ENCODE measurements around the gene SSBP2.
A peak's percentile ranks its signal among the peaks of the same experiment; 100 is the strongest.

SSBP2 gene

GRCh38 chr5:81779916-81780266 is 29.0 kb upstream of the SSBP2 start:
- no peaks in the 10 kb centered on the region for H3K27me3 ChIP-seq
- TF ChIP-seq CTCF (IDR thresholded peaks at IDR 0.05; ENCODE audit: low read depth, low read length): no peak
- no peaks in the 10 kb centered on the region for H3K36me3 ChIP-seq
- DNase-seq: no peak
- no peak overlapping the region for H3K4me3 ChIP-seq (ENCODE audit: low read depth, low read length)
- H3K4me1 ChIP-seq: peaks cover 4% of the 10 kb centered on the region; the same call in 1 of the 2 replicates
- no peaks in the 10 kb centered on the region for H3K9me3 ChIP-seq

GRCh38 chr5:81779125-81779915 is 28.4 kb upstream of the SSBP2 start:
- H3K36me3 ChIP-seq: no peaks in the 10 kb centered on the region
- TF ChIP-seq CTCF (IDR thresholded peaks at IDR 0.05; ENCODE audit: low read depth, low read length): no peak
- H3K9me3 ChIP-seq: no peaks in the 10 kb centered on the region
- H3K27me3 ChIP-seq: no peaks in the 10 kb centered on the region
- peaks cover 4% of the 10 kb centered on the region; the same call in 1 of the 2 replicates for H3K4me1 ChIP-seq
- peak overlapping the region; percentile 12 for H3K4me3 ChIP-seq (ENCODE audit: low read depth, low read length)
- DNase-seq: peak; percentile 49

GRCh38 chr5:81778642-81779041 is 27.7 kb upstream of the SSBP2 start:
- H3K4me3 ChIP-seq (ENCODE audit: low read depth, low read length): peak overlapping the region; percentile 12
- H3K9me3 ChIP-seq: no peaks in the 10 kb centered on the region
- no peak for TF ChIP-seq CTCF (IDR thresholded peaks at IDR 0.05; ENCODE audit: low read depth, low read length)
- no peaks in the 10 kb centered on the region for H3K27me3 ChIP-seq
- no peak for DNase-seq
- H3K36me3 ChIP-seq: no peaks in the 10 kb centered on the region
- peaks cover 4% of the 10 kb centered on the region; the same call in 1 of the 2 replicates for H3K4me1 ChIP-seq

- Histone ChIP-seq H3K4me3 (ENCODE audit: low read depth, low read length) (no peak overlapping the region), H3K9me3 (no peaks in the 10 kb centered on the region), H3K4me1 (peaks cover 4% of the 10 kb centered on the region; the same call in 1 of the 2 replicates), H3K27me3 (no peaks in the 10 kb centered on the region), H3K36me3 (no peaks in the 10 kb centered on the region)
- no peak for TF ChIP-seq CTCF (IDR thresholded peaks at IDR 0.05; ENCODE audit: low read depth, low read length)
- no peak for DNase-seq
These were observed 25.4 kb upstream of the SSBP2 start for GRCh38 chr5:81776258-81776657.

GRCh38 chr5:81774374-81774773 is 23.5 kb upstream of the SSBP2 start:
- H3K4me1 ChIP-seq: peaks cover 2% of the 10 kb centered on the region; the same call in 1 of the 2 replicates
- no peak for TF ChIP-seq CTCF (IDR thresholded peaks at IDR 0.05; ENCODE audit: low read depth, low read length)
- no peak overlapping the region for H3K4me3 ChIP-seq (ENCODE audit: low read depth, low read length)
- H3K27me3 ChIP-seq: no peaks in the 10 kb centered on the region
- no peaks in the 10 kb centered on the region for H3K36me3 ChIP-seq
- H3K9me3 ChIP-seq: no peaks in the 10 kb centered on the region
- no peak for DNase-seq

- no peak for DNase-seq
- Histone ChIP-seq H3K4me1 (no peaks in the 10 kb centered on the region), H3K4me3 (ENCODE audit: low read depth, low read length) (no peak overlapping the region), H3K9me3 (no peaks in the 10 kb centered on the region), H3K36me3 (no peaks in the 10 kb centered on the region), H3K27me3 (no peaks in the 10 kb centered on the region)
- TF ChIP-seq CTCF (IDR thresholded peaks at IDR 0.05; ENCODE audit: low read depth, low read length): no peak
These were observed 22.7 kb upstream of the SSBP2 start for GRCh38 chr5:81773574-81773973.

All from BE2C (cell line).